Breast epithelium (tissue), 4 donors: ENCODE data around the gene UBE2E1. TPM values are rescaled to one million over a fixed set of nuclear protein-coding genes. Genes with fewer than 3 reads are reported as not detected.
"Not testable (repeated sequence)": the region's sequence is repeated elsewhere in the genome, so short reads cannot be mapped to it uniquely, and the experiment has no call there.

Source experiments
- DNase-seq, 2 donors: peaks; one replicate each; pipeline ENCODE4 v3.0.0-alpha.2; 2019; ENCODE audit warnings: low spot score in 2 of 2
- H3K27ac ChIP-seq, 2 donors: fragments of 200-600 bp; sonication (generic) in 1 of 2; one replicate each; pipeline ENCODE4 v1.5.1; 2016 to 2019; ENCODE audit warnings: mild to moderate bottlenecking in 1 of 2
- H3K27me3 ChIP-seq, 2 donors: fragments of 200-600 bp; sonication (generic) in 1 of 2; one replicate each; pipeline versions ENCODE4 v1.5.1 to v1.6.0; 2017 to 2019; ENCODE audit warnings: control low read depth in 1 of 2, mild to moderate bottlenecking in 1 of 2
- H3K36me3 ChIP-seq: fragments of 200-600 bp; one replicate; pipeline ENCODE4 v1.5.1; 2019
- H3K4me1 ChIP-seq, 2 donors: fragments of 200-600 bp; sonication (generic); one replicate each; pipeline ENCODE4 v1.5.1; 2016 to 2019; ENCODE audit warnings: control low read depth in 1 of 2
- H3K4me3 ChIP-seq, 3 donors: fragments of 200-600 bp; sonication (generic); 1 replicate in 2 of 3; 2 replicates in 1 of 3; pipeline ENCODE4 v1.5.1; 2016 to 2019; ENCODE audit warnings: mild to moderate bottlenecking in 3 of 3, moderate library complexity in 2 of 3
- H3K9me3 ChIP-seq, 2 donors: fragments of 200-600 bp; sonication (generic) in 1 of 2; one replicate each; pipeline ENCODE4 v1.5.1; 2016 to 2019; ENCODE audit warnings: control low read depth in 1 of 2
- CTCF ChIP-seq, 3 donors: fragments of 450-650 bp; IDR thresholded peaks; one replicate each; pipeline ENCODE4 v1.5.1; 2016 to 2017; ENCODE audit warnings: antibody characterized with exemption in 3 of 3, mild to moderate bottlenecking in 3 of 3, moderate library complexity in 3 of 3
- POLR2A ChIP-seq: fragments of 450-650 bp; IDR thresholded peaks from one replicate; pipeline ENCODE4 v1.6.1; 2016; ENCODE audit warnings: antibody characterized with exemption, mild to moderate bottlenecking, moderate library complexity
- POLR2AphosphoS5 ChIP-seq, 3 donors: sonication (generic); formaldehyde crosslinking; IDR thresholded peaks; one replicate each; pipeline ENCODE4 v1.6.1; 2017; ENCODE audit warnings: antibody characterized with exemption in 3 of 3
- intact Hi-C: fragments of 100-400 bp; cut with DNase I; formaldehyde crosslinking; loops from one replicate; pipeline ENCODE4 v1.15.1; 2023; ENCODE audit warnings: low total_unique reads
- total RNA-seq, 3 donors: library from RNA; depleted of rRNA; stranded (reverse); fragments of >200 nt; gene quantifications; one replicate each; pipeline ENCODE4 v1.1.0, GENCODE V29; 2016

Gene UBE2E1
- total RNA-seq, 3 donors from 2014 or later: 86.4 to 127 (median 111) TPM

DNA sequence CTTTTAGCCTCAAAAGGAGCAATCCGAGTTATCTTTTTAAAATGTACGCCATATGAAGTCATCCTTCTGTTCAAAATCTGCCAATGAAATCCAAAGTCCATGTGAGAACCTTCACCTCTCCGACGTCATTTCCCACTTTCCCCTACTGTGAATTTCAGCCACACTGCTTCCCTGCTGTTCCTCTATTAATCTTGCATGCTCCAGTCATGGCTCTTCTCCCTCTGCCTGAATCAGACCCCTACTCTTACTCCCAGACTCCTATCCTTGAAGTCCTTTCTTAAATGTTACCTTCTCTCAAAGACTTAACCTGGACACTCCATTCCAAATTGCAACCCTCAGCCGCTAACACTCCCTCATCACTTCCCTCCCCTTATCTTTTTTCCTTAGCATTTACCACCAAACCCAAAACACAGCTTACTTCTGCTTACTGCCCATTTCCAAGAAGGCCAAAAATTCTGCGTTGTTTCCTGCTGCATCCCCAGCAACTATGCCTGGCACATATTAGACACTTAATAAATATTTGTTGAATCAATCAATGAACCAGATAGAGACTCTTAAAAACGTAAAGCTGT, 109.9 kb downstream of the UBE2E1 start:
- H3K27ac ChIP-seq: peak overlapping the region; percentile 1 to 92
- peaks cover 2 to 4% of the 10 kb centered on the region in 2 donors for H3K4me1 ChIP-seq
- no peaks in the 10 kb centered on the region for H3K27me3 ChIP-seq
- TF ChIP-seq POLR2AphosphoS5 (IDR thresholded peaks at IDR 0.05): no peak
- no peaks in the 10 kb centered on the region for H3K9me3 ChIP-seq
- no peak for DNase-seq
- peak overlapping the region; percentile 81 to 98 (median 95) for H3K4me3 ChIP-seq
- H3K36me3 ChIP-seq: no peaks in the 10 kb centered on the region
- intact Hi-C loops: no loop called here

GRCh38 chr3:23916152-23916885, 110.6 kb downstream of the UBE2E1 start:
- H3K9me3 ChIP-seq: no peaks in the 10 kb centered on the region
- DNase-seq: peak; percentile 27 to 54
- no peaks in the 10 kb centered on the region for H3K27me3 ChIP-seq
- H3K4me3 ChIP-seq: peak overlapping the region; percentile 81 to 98 (median 95)
- peak overlapping the region; percentile 92 to 99 for H3K27ac ChIP-seq
- intact Hi-C loops: no loop called here
- TF ChIP-seq POLR2AphosphoS5 (IDR thresholded peaks at IDR 0.05) (no peak), CTCF (IDR thresholded peaks at IDR 0.05) (no peak), POLR2A (no peak)
- peaks cover 2 to 4% of the 10 kb centered on the region in 2 donors for H3K4me1 ChIP-seq
- no peaks in the 10 kb centered on the region for H3K36me3 ChIP-seq

DNA sequence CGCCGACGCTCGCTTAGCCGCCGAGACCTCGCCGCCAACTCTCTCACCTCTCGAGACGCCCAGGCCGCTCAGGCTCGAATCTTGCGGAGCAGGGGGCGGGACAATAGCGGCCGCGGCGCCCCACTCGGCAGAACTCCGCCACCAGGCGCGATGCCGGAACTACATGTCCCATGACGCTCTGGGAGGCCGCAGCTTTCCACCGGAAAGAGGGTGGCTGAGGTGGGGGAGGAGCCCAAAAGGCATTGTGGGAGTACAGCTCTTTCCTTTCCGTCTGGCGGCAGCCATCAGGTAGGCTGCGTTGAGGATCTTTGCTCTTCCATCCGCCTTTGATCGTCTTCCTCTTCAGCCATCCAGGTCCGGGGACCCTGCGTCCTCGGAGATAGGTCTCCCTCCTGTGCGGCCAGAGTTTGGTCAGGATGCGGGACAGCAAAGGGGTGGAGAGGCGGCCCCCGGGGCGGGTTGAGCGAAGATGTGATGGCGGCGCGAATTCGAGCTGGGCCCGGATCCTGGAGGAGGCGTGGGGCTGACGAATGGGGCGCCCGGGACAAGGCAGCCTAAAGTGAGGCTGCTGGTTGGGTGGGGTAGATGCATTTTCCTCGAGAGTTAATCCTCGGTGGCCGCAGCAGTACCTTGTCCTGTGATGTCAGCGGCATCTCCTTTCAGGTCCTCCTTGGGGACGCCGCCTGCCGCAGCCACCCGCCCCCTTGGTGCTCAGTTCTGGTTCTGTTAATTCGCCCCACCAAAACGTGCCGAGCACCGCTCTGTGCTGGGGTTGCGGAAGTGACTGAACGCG, 111.3 kb downstream of the UBE2E1 start, which contains the start of the genes NKIRAS1 and RPL15:
Gene NKIRAS1, minus strand, starts transcription at position 105 of the 793 bp plus-strand sequence. CDS start 6,086 bp downstream, outside the sequence.
Gene RPL15, plus strand, starts transcription at position 247 of the 793 bp plus-strand sequence. CDS start 728 bp downstream, outside the sequence.
- TF ChIP-seq POLR2A: peak; percentile 96
- peak; percentile 99 to 100 (median 100) for TF ChIP-seq POLR2AphosphoS5 (IDR thresholded peaks at IDR 0.05)
- peak; percentile 84 to 94 (median 90) for TF ChIP-seq CTCF (IDR thresholded peaks at IDR 0.05)
- H3K4me1 ChIP-seq: peaks cover 2 to 4% of the 10 kb centered on the region in 2 donors

GRCh38 chr3:23917679-23918303, 112.0 kb downstream of the UBE2E1 start:
- H3K9me3 ChIP-seq, H3K36me3 ChIP-seq, H3K4me1 ChIP-seq, intact Hi-C loops, H3K27me3 ChIP-seq: not testable (repeated sequence)
- peak in 1 of 2 donors; percentile 78 for DNase-seq
- Histone ChIP-seq H3K27ac (peak overlapping the region; percentile 92 to 99), H3K4me3 (peak overlapping the region; percentile 81 to 98 (median 95))

More for the DNA sequence above, 111.3 kb downstream of the UBE2E1 start, which contains the start of the genes NKIRAS1 and RPL15:
- intact Hi-C loops: no loop called here
- Histone ChIP-seq H3K27ac (peak within 1 kb of the TSS; percentile 92 to 99), H3K36me3 (no peaks in the 10 kb centered on the region), H3K4me3 (peak within 1 kb of the TSS; percentile 81 to 98 (median 95)), H3K27me3 (no peaks in the 10 kb centered on the region), H3K9me3 (no peaks in the 10 kb centered on the region)
- peak; percentile 96 for DNase-seq

DNA sequence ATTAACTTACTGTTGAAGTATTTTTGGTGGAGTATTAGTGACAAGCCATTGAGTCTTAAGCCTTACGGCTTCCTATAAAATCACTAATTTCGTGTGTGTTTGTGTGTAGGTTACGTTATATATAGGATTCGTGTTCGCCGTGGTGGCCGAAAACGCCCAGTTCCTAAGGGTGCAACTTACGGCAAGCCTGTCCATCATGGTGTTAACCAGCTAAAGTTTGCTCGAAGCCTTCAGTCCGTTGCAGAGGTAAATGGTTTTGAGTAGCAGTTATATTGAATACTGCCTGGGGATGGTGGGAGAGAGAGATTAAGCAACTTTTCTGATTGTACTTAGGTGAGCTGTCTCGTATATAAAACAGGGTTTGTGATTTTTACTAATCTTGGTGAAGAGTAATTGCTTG, 112.6 kb downstream of the UBE2E1 start:
- H3K4me1 ChIP-seq, H3K27me3 ChIP-seq, H3K9me3 ChIP-seq, DNase-seq, H3K36me3 ChIP-seq, intact Hi-C loops: not testable (repeated sequence)
- Histone ChIP-seq H3K27ac (peak overlapping the region; percentile 92 to 99), H3K4me3 (peak overlapping the region; percentile 81 to 98 (median 95))

- peak overlapping the region in 1 of 2 donors; percentile 13 for H3K27ac ChIP-seq
- TF ChIP-seq CTCF (IDR thresholded peaks at IDR 0.05) (no peak), POLR2A (no peak), POLR2AphosphoS5 (IDR thresholded peaks at IDR 0.05) (no peak)
- peaks cover 2 to 4% of the 10 kb centered on the region in 2 donors for H3K4me1 ChIP-seq
- DNase-seq: no peak
- H3K4me3 ChIP-seq: peak overlapping the region in 1 of 3 donors; percentile 98
- no peaks in the 10 kb centered on the region for H3K36me3 ChIP-seq
- no peaks in the 10 kb centered on the region for H3K9me3 ChIP-seq
- no peaks in the 10 kb centered on the region for H3K27me3 ChIP-seq
- intact Hi-C loops: no loop called here
Observed at GRCh38 chr3:23919628-23920027, 113.9 kb downstream of the UBE2E1 start.
